CD14-positive monocyte (primary cell): ENCODE results near the gene DAD1. TPM values are rescaled to one million over a fixed set of nuclear protein-coding genes. Genes with fewer than 3 reads are reported as not detected.
"Not testable (repeated sequence)": the region's sequence is repeated elsewhere in the genome, so short reads cannot be mapped to it uniquely, and the experiment has no call there.

Source experiments
- DNase-seq, 3 donors: peaks; one replicate each; pipeline ENCODE4 v3.0.0-alpha.2; 2011 to 2022
- H2AFZ ChIP-seq: 2 replicates; pipeline ENCODE4 v1.6.0; 2012; ENCODE audit warnings: mild to moderate bottlenecking, low read depth, low read length, inconsistent platforms; ENCODE audit not compliant: insufficient read depth, poor library complexity, severe bottlenecking
- H3K27ac ChIP-seq, 2 donors: 1 replicate in 1 of 2; 2 replicates in 1 of 2; pipeline ENCODE4 v1.5.1; 2012 to 2013; ENCODE audit warnings: low read length in 2 of 2, control low read depth in 1 of 2, inconsistent platforms in 1 of 2, low read depth in 1 of 2, mild to moderate bottlenecking in 1 of 2
- H3K27me3 ChIP-seq, 2 donors: one replicate each; pipeline versions ENCODE4 v1.6.0 to v1.6.1; 2011 to 2013; ENCODE audit warnings: low read length in 2 of 2; ENCODE audit not compliant: control insufficient read depth in 2 of 2, insufficient read depth in 2 of 2
- H3K36me3 ChIP-seq, 2 donors: replicated peaks in 1 of 2; 1 replicate in 1 of 2; 2 replicates in 1 of 2; pipeline versions ENCODE4 v1.5.1 to v1.6.1; 2012 to 2013; ENCODE audit warnings: low read length in 2 of 2, control low read depth in 1 of 2, inconsistent platforms in 1 of 2, mild to moderate bottlenecking in 1 of 2; ENCODE audit not compliant: insufficient read depth in 2 of 2, control insufficient read depth in 1 of 2
- H3K4me1 ChIP-seq, 2 donors: 1 replicate in 1 of 2; 2 replicates in 1 of 2; pipeline versions ENCODE4 v1.5.1 to v1.6.1; 2012 to 2013; ENCODE audit warnings: low read length in 2 of 2, control low read depth in 1 of 2, inconsistent platforms in 1 of 2, mild to moderate bottlenecking in 1 of 2, moderate library complexity in 1 of 2; ENCODE audit not compliant: insufficient read depth in 2 of 2, control insufficient read depth in 1 of 2
- H3K4me2 ChIP-seq: replicated peaks from 2 replicates; pipeline ENCODE3; 2012; ENCODE audit warnings: low read length, moderate library complexity, mild to moderate bottlenecking; ENCODE audit not compliant: poor library complexity, severe bottlenecking; ENCODE audit errors: extremely low read depth
- H3K4me3 ChIP-seq, 3 experiments: fragments of 200-600 bp in 1 of 3; sonication (generic) in 1 of 3; replicated peaks in 1 of 3; 1 replicate in 2 of 3; 2 replicates in 1 of 3; pipeline ENCODE4 v1.5.1; 2011 to 2013; ENCODE audit warnings: low read length in 3 of 3, mild to moderate bottlenecking in 3 of 3, control low read depth in 2 of 3, low read depth in 2 of 3, inconsistent platforms in 1 of 3, moderate library complexity in 1 of 3
- H3K79me2 ChIP-seq: 2 replicates; pipeline ENCODE4 v1.6.0; 2012; ENCODE audit warnings: mild to moderate bottlenecking, control low read depth, inconsistent platforms, low read length, moderate library complexity; ENCODE audit not compliant: insufficient read depth
- H3K9ac ChIP-seq: 2 replicates; pipeline ENCODE4 v1.6.0; 2017; ENCODE audit warnings: low read length, mild to moderate bottlenecking; ENCODE audit not compliant: insufficient read depth, poor library complexity, severe bottlenecking
- H3K9me3 ChIP-seq, 2 donors: replicated peaks in 1 of 2; 1 replicate in 1 of 2; 2 replicates in 1 of 2; pipeline versions ENCODE4 v1.5.1 to v1.6.1; 2012 to 2013; ENCODE audit warnings: low read length in 2 of 2, control low read depth in 1 of 2; ENCODE audit not compliant: control insufficient read depth in 1 of 2, insufficient read depth in 1 of 2
- H4K20me1 ChIP-seq: 2 replicates; pipeline ENCODE4 v1.6.0; 2012; ENCODE audit warnings: mild to moderate bottlenecking, low read length, control low read depth, moderate library complexity; ENCODE audit not compliant: insufficient read depth
- H3K27ac Mint-ChIP-seq, 7 donors: one replicate each; pipeline ENCODE4 v1.8.0; 2020; ENCODE audit warnings: mild to moderate bottlenecking in 7 of 7, mixed read lengths in 7 of 7, moderate library complexity in 6 of 7, inconsistent platforms in 2 of 7
- H3K27me3 Mint-ChIP-seq, 3 donors: one replicate each; pipeline ENCODE4 v1.8.0; 2021 to 2022; ENCODE audit warnings: low read depth in 3 of 3, mild to moderate bottlenecking in 3 of 3, mixed read lengths in 3 of 3, moderate library complexity in 3 of 3, inconsistent platforms in 1 of 3
- H3K36me3 Mint-ChIP-seq, 2 donors: one replicate each; pipeline ENCODE4 v1.8.0; 2020; ENCODE audit warnings: mixed read lengths in 2 of 2, inconsistent platforms in 1 of 2, mild to moderate bottlenecking in 1 of 2
- H3K4me1 Mint-ChIP-seq: one replicate; pipeline ENCODE4 v1.8.0; 2020; ENCODE audit warnings: mild to moderate bottlenecking, mixed read lengths
- H3K4me3 Mint-ChIP-seq, 2 donors: one replicate each; pipeline ENCODE4 v1.8.0; 2020; ENCODE audit warnings: mild to moderate bottlenecking in 2 of 2, mixed read lengths in 2 of 2, moderate library complexity in 1 of 2
- H3K9me3 Mint-ChIP-seq, 7 donors: one replicate each; pipeline ENCODE4 v1.8.0; 2020 to 2022; ENCODE audit warnings: mixed read lengths in 7 of 7, mild to moderate bottlenecking in 6 of 7, moderate library complexity in 6 of 7, inconsistent platforms in 2 of 7
- CTCF ChIP-seq: fragments of 200-600 bp; IDR thresholded peaks from one replicate; pipeline ENCODE4 v1.8.0; 2022; ENCODE audit warnings: antibody characterized with exemption, mild to moderate bottlenecking
- WGBS: methylation state at CpG from one replicate; pipeline ENCODE4 v1.1.5; 2013; ENCODE audit warnings: missing lambda C conversion rate; ENCODE audit not compliant: insufficient coverage; 5-methylcytosine and 5-hydroxymethylcytosine counted together
- intact Hi-C, 2 donors: fragments of 100-400 bp; cut with micrococcal nuclease; formaldehyde crosslinking; loops; one replicate each; pipeline versions ENCODE4 v1.15.0 to v1.15.1; 2023
- polyA minus RNA-seq: library from RNA; depleted of rRNA, polyadenylated mRNA; stranded (reverse); fragments of >200 nt; gene quantifications from 2 replicates; pipeline ENCODE4 v1.2.3, GENCODE V29; 2012
- polyA plus RNA-seq, 3 donors: library from polyadenylated mRNA; depleted of rRNA in 1 of 3; unstranded in 2 of 3; stranded (reverse) in 1 of 3; fragments of 300-500 nt in 2 of 3; fragments of >200 nt in 1 of 3; fragmentation: Illumina TruSeq in 2 of 3; gene quantifications; 1 replicate in 2 of 3; 2 replicates in 1 of 3; pipeline ENCODE4 v1.2.3, GENCODE V29; 2012 to 2021
- total RNA-seq, 12 experiments: library from RNA in 1 of 12; stranded (reverse) in 1 of 12; fragments of 120-200 nt in 1 of 12; gene quantifications; one replicate each; pipeline ENCODE4 v1.2.4 and lab custom pipeline; 2013 to 2026; ENCODE audit warnings: mixed read lengths in 6 of 12, inconsistent platforms in 1 of 12

The DAD1 gene
- 165 TPM for total RNA-seq (2013)
- polyA plus RNA-seq: 100 to 1,000 TPM; 126 to 444 (median 440) TPM
- 58.9 and 81.3 TPM in 2 replicates for polyA minus RNA-seq
- total RNA-seq (lab: John Stamatoyannopoulos, UW): 15.6 to 38.7 (median 28.2) reads per million in 11 experiments

GRCh38 chr14:22589096-22589839 is at the start of gene DAD1:
Gene DAD1 (minus strand): TSS chr14:22589224. CDS start chr14:22589157, 67 bp downstream.
- peak within 1 kb of the TSS; percentile 82 for H3K9ac ChIP-seq
- H3K27ac Mint-ChIP-seq: peak within 1 kb of the TSS; percentile 96 to 100 (median 99)
- no peaks in the 10 kb centered on the region for H3K27me3 ChIP-seq
- intact Hi-C loops: loop anchor here in 1 of 2 donors (10.0 kb wide), 1 partner anchor 716 kb away; the partner anchor contains the start of genes BCL2L2 and PPP1R3E
- H4K20me1 ChIP-seq: peaks cover 8% of the 10 kb centered on the region
- peaks cover 41% of the 10 kb centered on the region for H3K4me1 Mint-ChIP-seq
- peak within 1 kb of the TSS; percentile 83 for H3K4me2 ChIP-seq
- no peaks in the 10 kb centered on the region for H3K9me3 ChIP-seq
- peaks cover 8 to 15% of the 10 kb centered on the region in 2 donors for H3K36me3 Mint-ChIP-seq
- peaks cover 46% of the 10 kb centered on the region for H3K79me2 ChIP-seq
- H3K4me3 ChIP-seq: peak within 1 kb of the TSS; percentile 77 to 95 (median 82)
- peaks cover 0 to 17% of the 10 kb centered on the region in 2 donors for H3K36me3 ChIP-seq
- H3K27ac ChIP-seq: peak within 1 kb of the TSS; percentile 90 to 98
- no peak for TF ChIP-seq CTCF
- peak within 1 kb of the TSS; percentile 95 to 98 for H3K4me3 Mint-ChIP-seq
- peaks cover 20 to 25% of the 10 kb centered on the region in 2 donors for H3K4me1 ChIP-seq
- DNase-seq: peak; percentile 99 to 100 (median 99)
- peaks cover 0 to 2% (median 0%) of the 10 kb centered on the region in 7 donors for H3K9me3 Mint-ChIP-seq
- 0% methylated on average over 40 of the region's 44 CpGs for WGBS
- peak within 1 kb of the TSS; percentile 95 for H2AFZ ChIP-seq
- H3K27me3 Mint-ChIP-seq: peaks cover 4 to 9% (median 7%) of the 10 kb centered on the region in 3 donors

GRCh38 chr14:22635980-22636379 is 47.0 kb upstream of the DAD1 start:
- H3K4me3 Mint-ChIP-seq, H3K4me2 ChIP-seq, H3K4me3 ChIP-seq, H3K4me1 Mint-ChIP-seq, intact Hi-C loops, H3K9ac ChIP-seq, H3K27ac ChIP-seq, H4K20me1 ChIP-seq, DNase-seq, H3K27me3 ChIP-seq, H3K4me1 ChIP-seq, H2AFZ ChIP-seq, H3K36me3 Mint-ChIP-seq, H3K27ac Mint-ChIP-seq, H3K79me2 ChIP-seq, H3K9me3 ChIP-seq, H3K36me3 ChIP-seq, H3K27me3 Mint-ChIP-seq: not testable (repeated sequence)
- WGBS: no CpG with 5 or more reads among the region's 1 CpG
- H3K9me3 Mint-ChIP-seq: peaks cover 0 to 14% (median 7%) of the 10 kb centered on the region in 7 donors
